Right forelimb (tissue), 1 donor: Measurements from ENCODE around the gene HIPK1.
"Not testable (repeated sequence)": the region's sequence is repeated elsewhere in the genome, so short reads cannot be mapped to it uniquely, and the experiment has no call there.

ENCODE experiments used
- DNase-seq: peaks from one replicate; pipeline ENCODE4 v3.0.0-alpha.2; 2018

HIPK1 gene

GRCh38 chr1:113946112-113946511 lies 17.0 kb downstream of the HIPK1 start:
- DNase-seq = no peak

- no peak for DNase-seq
These were observed 17.7 kb downstream of the HIPK1 start for GRCh38 chr1:113946678-113947387.

- DNase-seq = no peak
These were observed 18.4 kb downstream of the HIPK1 start for GRCh38 chr1:113947388-113948107.

GRCh38 chr1:113948151-113948550 lies 19.0 kb downstream of the HIPK1 start:
- DNase-seq = not testable (repeated sequence)

GRCh38 chr1:113949007-113949406 lies 19.9 kb downstream of the HIPK1 start:
- DNase-seq = no peak

- DNase-seq = no peak
These were observed 21.8 kb downstream of the HIPK1 start for GRCh38 chr1:113950908-113951307.

GRCh38 chr1:113951719-113952118 lies 22.6 kb downstream of the HIPK1 start:
- DNase-seq = no peak

GRCh38 chr1:113957984-113958383 lies 28.9 kb downstream of the HIPK1 start:
- no peak for DNase-seq

- DNase-seq = no peak
These were observed 29.6 kb downstream of the HIPK1 start for GRCh38 chr1:113958691-113959090.

GRCh38 chr1:113963281-113963906 lies 34.3 kb downstream of the HIPK1 start:
- no peak for DNase-seq

GRCh38 chr1:113965703-113966412 lies 36.7 kb downstream of the HIPK1 start:
- no peak for DNase-seq

GRCh38 chr1:113972954-113973353 lies 43.8 kb downstream of the HIPK1 start:
- no peak for DNase-seq

GRCh38 chr1:113975211-113975895 lies 46.2 kb downstream of the HIPK1 start:
- no peak for DNase-seq

- DNase-seq = no peak
These were observed 47.6 kb downstream of the HIPK1 start for GRCh38 chr1:113976609-113977278.

- DNase-seq = no peak
These were observed 48.8 kb downstream of the HIPK1 start for GRCh38 chr1:113977906-113978305.

GRCh38 chr1:113978863-113979702 lies 50.0 kb downstream of the HIPK1 start, which contains the start of gene OLFML3:
Gene OLFML3 (plus strand): TSS chr1:113979474. CDS start chr1:113979517, 43 bp downstream.
- DNase-seq = peak; percentile 92

GRCh38 chr1:113980110-113980509 lies 51.0 kb downstream of the HIPK1 start:
- DNase-seq = peak; percentile 87

GRCh38 chr1:113981962-113982931 lies 53.1 kb downstream of the HIPK1 start:
- peak; percentile 87 for DNase-seq

- DNase-seq = no peak
These were observed 53.8 kb downstream of the HIPK1 start for GRCh38 chr1:113982949-113983348.

- peak; percentile 58 for DNase-seq
These were observed 54.3 kb downstream of the HIPK1 start for GRCh38 chr1:113983391-113983790.
